HG02798 (cell line): Measurements from ENCODE around the gene LYST.

ENCODE experiments used
- ATAC-seq: cut with Tn5 transposase; IDR thresholded peaks from one replicate; pipeline ENCODE4 v1.9.1; 2021; ENCODE audit warnings: mild to moderate bottlenecking; ENCODE audit not compliant: unreplicated experiment, poor library complexity

Gene LYST

DNA sequence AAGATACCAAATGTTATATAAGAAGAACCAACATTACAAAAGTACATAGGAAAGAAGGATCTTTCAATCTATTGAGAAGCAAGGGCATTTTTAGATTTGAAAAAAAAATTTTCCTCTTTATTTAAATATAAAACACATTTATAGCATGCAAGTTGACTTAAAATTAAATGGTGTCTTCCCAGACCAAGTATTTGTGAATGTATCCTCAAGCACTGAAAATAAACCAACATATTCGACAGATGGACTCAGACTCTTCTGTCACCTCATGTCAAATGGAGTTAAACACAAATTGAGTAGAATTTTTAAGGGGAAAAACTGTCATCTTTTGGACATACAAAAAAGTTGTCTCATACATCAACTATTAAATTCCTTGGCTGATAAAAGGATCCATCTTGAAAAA lies 140.1 kb downstream of the LYST start:
- ATAC-seq: no peak

DNA sequence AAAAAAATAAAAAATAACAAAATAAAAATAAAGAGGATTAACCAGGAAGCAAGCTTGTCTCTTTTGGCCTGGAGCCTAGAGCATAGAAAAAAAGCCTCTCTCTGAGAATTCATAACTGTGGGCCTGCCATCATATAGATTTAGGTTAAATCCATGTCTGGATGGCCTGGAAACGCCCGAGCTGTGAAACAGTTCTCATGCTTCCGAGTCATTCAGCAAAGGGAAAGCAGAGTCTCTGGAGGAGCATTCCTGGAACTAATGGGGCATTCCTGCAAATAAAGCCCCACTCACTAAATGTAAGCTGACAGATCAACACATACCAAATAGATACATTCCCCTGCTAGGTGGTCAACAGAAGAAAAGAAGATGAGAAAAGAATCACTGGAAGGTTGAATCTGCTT lies 141.3 kb downstream of the LYST start:
- ATAC-seq: no peak

DNA sequence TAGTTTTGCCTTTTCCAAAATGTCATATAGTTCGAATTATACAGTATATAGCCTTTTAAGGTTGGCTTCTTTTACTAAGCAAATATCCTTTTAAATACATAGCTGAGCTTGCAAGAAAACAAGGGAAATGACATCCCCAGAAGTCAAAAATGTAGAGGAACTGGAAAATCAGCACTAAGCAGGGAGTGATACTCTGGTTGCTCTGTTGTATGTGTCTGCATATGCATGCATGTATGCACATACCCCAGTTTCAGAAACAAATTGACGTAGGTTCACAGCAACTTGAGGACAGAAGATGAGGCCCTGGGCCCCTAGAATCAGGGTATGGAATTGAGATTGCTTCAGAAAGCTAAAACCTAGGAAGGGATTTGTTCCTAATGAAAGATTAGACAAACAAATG lies 142.0 kb downstream of the LYST start:
- ATAC-seq: no peak

DNA sequence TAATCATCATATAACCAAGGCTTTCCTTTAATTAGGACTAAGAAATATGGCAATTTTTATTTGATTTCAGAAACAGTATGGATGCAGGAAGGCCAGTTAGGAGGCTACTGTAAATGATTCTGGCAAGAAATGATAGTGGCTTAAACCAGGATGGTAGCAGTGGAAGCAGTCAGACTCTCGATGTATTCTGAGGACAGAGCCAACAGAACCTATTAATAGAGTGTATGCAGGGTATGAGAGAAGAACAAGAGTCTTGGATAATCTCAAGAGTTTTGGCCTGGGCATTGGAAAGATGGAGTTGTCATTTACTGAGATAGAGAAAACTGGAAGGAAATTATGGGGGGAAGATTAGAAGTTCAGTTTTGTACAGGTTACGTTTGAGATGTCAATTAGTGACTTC lies 143.8 kb downstream of the LYST start:
- ATAC-seq: no peak

DNA sequence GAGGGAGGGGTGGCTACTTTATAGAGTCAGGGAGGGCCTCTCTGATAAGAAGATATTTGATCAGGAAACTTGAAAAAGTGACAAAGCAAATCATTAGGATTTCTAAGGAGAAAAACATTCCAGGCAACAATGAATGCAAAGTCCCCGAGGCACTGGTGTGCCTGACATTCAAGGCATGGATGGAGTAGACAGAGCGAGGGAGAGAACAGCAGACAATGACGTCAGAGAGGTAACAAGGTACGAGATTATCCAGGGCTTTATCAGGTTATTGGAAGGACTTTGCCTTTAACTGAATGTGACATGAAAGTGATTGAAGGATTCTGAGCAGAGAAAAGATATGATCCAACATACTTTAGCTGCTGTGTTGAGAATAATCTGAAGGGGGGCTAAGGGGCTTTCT lies 144.7 kb downstream of the LYST start:
- ATAC-seq: no peak

DNA sequence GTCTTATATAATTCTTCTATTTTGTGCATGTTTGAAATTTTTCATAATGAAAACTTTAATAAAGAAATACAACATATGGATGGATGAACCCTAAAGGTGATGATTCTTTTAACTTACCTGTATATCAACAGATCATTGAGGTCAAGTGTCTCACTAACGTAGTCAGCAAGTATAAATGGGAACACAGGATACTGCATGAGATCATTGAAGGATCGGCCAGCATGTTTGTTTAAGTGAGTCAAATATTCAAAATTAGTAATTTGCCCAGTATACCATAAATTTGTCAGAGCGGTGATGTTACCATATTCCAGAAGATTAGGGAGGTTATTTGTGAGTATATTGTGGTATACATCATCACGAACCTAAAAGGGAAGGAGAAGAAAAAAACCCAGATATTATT lies 146.2 kb downstream of the LYST start:
- ATAC-seq: no peak

DNA sequence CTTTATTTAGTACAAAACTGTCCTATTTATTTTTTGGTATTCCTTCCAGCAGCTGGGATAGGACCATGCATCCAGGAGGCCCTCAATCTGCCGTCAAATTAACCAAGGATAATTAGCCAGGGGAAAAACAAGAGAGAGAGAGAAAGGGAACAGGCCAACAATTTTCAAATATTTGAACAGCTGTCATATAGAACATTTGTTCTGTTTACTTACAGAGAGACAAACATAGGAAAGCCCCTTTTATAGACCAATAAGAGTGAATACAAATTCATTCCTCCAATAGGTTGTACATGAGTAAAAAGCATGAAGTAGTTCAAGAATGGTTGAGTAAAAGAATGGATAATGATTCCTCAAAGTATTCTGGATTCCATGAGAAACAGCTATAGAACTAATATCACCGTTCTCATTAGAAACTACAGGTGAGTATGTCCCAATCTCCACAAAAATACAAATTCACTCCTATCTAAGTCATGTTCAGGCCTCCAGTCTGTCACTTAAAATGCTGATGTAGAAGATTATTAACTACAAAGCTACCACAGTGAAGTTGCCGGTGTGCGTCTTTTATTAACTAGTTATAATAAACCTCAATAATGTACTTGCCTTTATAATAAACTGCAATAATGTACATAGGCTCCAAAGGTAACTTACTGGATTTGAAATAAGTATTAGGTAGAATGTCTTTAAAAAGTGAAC lies 152.4 kb downstream of the LYST start:
- ATAC-seq: no peak

DNA sequence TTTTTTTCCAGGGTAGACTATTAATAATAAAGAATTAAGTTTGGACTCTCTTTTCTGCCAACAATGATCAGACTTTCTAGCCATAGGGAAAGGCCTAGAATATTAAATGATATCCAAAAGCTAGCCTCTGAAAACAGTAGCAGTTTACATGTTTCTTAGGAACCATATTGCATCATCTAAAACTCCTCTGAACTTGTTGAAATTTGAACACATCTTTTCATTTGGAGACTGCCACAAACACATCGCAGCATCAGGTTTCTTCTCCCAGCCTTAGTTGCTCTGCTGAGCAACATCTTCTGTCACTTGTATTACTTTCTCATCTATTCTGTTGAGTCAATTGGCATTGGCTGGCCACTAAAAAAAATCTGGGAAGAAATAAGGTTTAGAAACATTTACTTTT lies 153.9 kb downstream of the LYST start:
- ATAC-seq: no peak

DNA sequence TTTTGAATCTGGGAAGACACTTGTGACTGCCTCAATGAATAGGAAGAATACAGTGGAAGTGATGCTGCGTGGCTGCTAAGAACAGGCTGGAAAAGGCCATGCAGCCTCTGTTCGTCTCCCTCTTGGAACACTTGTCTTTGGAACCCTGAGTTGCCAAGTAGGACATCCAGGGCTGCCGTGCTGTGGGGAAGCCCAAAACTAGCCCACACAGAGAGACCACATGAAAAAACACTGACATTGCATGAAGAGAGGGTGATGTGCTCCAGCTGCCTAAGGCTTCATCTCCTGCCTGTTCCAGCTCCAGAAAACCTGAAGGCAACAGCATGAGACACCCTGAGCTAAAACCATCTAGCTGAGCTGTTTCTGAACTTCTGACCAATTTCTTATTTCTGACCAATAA lies 156.0 kb downstream of the LYST start:
- no peak for ATAC-seq

DNA sequence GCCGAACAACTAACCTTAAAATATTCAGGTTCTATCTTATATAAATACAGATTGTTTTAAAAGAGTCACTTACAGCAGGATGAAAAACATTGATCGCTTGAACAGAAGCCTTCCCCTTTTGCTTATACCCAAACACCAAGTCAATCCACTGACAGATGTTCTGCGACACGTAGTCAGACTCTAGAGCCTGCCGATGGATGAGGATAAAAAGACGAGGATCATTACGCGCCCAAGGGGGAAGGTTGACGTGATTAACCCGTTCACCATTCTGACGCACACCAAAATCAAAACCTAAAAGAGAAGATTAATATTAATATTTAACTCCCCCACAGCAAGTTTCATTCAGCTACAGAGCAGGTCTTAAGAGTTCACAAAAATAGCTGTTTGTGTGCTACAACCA lies 157.7 kb downstream of the LYST start:
- no peak for ATAC-seq

DNA sequence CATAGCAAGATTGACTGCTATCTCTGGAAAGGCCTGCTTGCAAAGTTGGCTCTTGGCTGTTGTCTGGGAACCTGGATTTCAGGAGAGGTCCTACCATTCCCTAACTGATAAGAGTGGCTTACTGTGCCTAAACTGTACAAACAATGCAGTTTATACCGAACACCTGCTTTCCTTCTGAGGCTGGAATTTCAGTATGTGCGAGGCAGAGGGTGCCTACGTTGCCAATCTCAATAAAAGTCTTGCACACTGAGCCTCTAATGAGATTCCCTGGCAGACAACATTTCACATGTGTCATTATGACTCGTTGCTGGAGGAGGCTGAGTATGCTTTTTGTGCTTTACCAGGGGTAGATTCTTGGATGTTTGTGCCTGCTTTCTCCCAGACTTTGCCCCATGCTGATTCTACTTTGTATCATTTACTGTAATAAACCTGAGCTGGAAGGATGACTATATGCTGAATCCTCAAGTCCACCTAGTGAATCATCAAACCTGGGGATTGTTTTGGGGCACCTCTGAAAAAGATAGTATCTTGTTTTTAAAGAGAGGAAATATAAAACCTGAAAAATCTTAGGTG lies 158.2 kb downstream of the LYST start:
- no peak for ATAC-seq

DNA sequence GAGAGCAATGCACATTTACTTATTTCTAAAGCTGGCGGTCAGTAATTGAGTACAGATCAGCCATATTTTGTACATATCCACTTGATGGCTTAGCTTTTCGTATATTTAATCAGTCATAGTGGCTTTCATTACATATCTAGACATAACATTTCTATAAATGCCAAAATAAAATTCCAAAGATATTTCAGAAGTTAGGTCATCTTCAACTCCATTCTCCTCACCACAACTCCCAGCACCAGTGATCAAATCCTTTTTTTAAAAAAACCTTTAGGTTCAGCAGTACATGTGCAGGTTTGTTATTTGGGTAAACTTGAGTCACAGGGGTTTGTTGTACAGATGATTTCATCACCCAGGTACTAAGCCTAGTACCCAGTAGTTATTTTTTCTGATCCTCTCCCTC lies 163.2 kb downstream of the LYST start:
- no peak for ATAC-seq

DNA sequence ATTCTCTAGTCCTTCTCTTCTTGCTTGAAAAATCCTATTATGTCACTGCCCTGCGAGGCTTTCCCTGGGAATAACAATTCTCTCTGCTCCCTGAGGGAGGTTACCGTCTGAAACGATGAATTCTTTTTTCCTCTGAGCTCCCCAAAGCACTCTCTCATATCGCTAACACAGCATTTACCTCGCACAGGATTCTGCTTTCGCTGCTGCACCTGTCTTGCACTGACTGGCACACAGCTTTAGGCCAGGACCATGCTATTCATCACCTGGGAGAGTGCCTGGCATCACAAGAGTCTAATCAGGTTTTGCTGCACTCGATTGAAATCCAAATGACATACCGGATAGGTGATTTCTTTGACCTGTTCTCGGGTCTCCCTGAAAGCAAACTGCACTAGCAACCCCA lies 164.3 kb downstream of the LYST start:
- ATAC-seq: no peak

DNA sequence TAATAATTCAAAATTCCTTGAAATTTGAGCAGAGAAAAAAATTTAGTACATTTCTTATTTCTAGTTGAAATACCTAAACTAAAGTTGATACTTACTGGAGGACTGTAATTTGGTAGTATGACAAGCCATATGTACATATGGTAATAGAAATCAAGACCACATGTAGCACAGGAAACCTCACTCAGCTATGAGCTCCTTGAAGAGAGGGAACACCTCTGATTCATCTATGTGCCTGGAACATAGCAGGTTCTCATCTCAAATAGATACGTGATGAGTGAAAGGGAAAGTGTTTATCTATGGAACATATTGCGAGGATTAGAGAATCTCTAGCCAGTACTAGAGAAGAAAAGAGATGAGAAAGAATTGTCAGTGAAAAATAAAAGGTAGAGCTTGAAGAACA lies 169.2 kb downstream of the LYST start:
- ATAC-seq: no peak

DNA sequence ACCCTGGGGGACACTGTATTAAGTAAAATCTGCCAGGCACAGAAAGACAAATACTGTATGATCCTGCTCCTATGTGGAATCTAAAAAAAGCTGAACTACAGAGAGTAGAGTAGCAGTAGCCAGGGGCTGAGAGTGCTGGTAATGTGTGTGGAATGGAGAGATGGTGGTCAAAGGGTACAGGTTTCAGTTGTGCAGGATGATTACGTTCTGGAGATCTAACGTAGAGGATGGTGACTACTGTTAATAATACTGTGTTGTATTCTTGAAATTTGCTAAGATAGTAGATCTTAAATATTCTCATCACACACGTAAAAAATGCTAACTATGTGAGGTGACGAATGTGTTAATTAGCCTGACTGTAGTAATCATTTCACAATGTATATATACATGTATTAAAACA lies 177.3 kb downstream of the LYST start:
- no peak for ATAC-seq

DNA sequence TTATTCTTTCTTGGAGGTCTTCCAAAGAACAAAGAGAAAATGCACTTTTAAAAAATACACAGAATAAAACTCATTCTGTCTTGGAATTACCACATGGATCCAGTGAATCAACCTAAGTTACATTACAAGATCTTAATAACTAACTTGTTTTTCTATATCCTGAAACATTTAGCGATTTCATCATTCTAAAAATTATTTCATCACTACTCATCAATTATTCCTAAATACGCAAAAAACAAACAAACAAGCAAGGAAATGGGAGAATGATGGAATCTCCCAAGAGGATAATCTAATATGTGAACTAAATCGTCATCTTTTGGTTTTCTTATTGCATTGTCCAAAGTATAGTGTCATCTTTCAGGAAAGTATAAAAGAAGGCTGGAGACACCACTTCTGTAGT lies 178.6 kb downstream of the LYST start:
- no peak for ATAC-seq

DNA sequence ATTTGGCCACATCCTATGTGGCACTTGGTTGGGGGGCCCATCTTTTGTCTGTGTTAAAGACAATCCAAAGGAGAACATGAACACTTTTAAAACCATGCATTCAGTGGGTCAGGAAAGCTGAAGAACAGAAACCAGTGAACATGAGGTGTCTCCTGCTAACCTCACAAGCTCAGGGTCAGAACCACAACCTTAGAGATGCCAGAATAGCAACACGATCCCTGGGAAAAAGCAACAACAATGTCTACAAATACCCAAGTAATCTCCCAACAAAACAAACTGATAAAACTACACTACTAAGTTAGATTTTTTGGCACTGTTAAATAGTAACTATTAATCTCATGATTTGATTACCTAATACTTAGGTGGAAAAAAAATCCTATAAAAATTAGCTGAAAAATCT lies 183.1 kb downstream of the LYST start:
- no peak for ATAC-seq

DNA sequence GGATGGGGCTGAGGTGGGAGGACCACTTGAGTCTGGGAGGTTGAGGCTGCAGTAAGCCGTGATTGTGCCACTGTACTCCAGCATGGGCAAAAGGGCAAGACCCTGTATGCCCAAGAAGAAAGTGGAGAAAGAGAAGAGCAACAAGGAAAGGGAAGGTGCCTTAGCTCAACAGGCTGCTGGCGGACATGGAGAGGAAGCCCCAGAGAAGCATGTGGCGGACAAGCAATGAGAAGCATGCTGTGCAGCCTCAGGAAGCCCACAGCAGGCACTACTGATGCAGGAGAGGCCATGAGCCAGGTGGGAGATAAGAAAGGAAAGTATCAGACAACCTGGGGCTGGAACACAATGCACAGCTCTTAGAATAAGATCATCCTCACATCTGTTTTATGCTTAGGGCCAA lies 184.5 kb downstream of the LYST start:
- ATAC-seq: no peak

DNA sequence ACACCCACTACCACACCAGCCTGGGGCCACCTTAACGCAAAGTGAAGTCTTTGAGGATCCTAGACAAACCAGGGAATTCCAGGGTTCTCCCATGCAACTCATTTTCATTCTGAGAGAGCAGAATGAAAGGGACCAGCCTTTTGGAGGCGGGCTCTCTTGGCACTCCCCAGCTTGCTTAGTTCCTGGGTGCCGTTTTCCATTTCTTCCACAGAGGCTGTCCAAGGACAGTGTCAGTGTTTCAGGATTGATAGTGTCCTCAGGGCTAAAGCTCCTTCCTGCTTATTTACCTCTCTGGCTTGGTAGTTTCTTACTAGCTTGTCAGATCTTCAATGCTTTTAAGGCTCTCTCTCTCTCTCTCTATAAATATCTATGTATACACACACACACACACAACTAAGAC lies 187.1 kb downstream of the LYST start:
- ATAC-seq: no peak

DNA sequence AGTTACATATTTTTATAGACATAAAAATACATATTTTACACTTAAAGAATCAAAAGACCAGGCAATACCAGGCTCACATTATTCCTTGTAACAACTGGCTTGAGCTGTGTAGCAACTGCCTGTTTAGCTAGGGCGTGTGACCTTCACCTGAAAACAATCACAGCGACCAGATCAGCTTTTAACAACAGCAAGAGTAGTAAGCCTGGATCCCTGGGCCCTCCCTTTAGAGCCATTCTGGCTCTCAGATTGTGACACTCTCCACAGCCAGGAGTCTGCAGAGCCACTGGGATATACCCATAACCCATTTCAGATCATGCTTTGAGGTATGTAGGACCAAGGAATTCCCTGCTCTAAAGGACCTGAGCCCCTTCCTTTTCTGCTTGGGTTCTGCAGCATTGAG lies 187.7 kb downstream of the LYST start:
- no peak for ATAC-seq

DNA sequence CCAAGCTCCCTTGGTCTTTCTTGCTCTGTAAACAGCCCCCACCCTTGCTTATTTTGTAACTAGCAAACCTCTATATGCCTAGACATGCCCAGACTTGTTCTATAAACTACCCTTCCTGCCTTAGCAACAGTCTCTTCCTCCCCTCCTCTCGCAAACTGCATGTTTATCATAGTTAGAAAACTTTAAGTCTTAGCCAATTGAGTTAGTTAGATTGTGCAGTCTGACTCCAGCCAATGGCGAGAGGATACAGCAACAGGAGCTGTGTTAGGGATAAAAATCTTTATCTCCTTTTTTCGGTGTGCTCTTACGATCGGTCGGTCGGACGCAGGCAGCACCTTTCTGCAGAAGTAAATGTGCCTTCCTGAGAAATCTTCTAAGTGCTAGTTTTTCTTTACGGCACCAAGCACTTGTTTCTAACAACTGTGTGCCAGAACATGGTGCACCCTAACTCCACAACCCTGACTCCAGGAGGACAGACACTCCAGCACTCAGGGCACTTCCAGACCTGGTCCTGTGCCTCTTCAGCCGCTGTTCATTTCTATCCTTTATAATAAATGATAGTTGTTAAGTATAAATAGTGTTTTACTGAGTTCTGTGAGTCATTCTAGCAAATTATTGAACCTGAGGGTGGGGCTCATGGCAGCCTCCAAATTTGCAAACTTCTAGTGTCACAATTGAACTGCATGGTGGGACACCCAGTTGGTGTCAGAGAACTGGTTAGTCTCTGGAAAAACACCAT lies 191.4 kb downstream of the LYST start:
- no peak for ATAC-seq

DNA sequence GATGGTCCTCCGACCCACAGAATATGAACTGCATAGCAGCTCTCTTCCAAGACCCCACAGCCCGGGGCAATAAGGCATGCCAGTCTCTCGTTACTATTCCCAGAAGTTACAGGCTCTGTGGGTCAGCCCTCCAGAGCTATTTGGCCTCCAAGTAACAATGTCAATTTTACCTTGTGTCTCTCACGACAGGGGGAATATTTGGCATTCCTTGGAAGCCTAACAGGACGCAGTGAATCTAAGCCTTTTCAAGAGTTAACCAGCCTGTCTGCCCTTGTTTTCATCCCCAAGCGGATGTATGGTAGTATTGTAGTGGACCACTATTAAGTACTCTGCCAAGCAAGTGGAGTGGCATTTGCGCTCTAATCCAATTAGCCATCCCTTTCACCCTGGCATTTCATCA lies 192.7 kb downstream of the LYST start:
- no peak for ATAC-seq
